Neural cell (in vitro differentiated cells): ENCODE measurements around the gene ZNF778. TPM values are rescaled to one million over a fixed set of nuclear protein-coding genes. Genes with fewer than 3 reads are reported as not detected.

ENCODE experiments used
- H2AFZ ChIP-seq: fragments of 200-600, 300-800 bp; sonication (generic), shearing (Covaris generic); 2 replicates; pipeline ENCODE4 v1.6.0; 2014; ENCODE audit warnings: low read depth, mild to moderate bottlenecking, antibody characterized with exemption, low read length, moderate library complexity
- H3F3A ChIP-seq: fragments of 200-600 bp; shearing (Covaris generic); 2 replicates; pipeline ENCODE4 v1.6.1; 2016; ENCODE audit warnings: mild to moderate bottlenecking, moderate library complexity, mixed read lengths, antibody characterized with exemption, low read length; ENCODE audit not compliant: insufficient read depth, poor library complexity, severe bottlenecking
- H3K27ac ChIP-seq: fragments of 200-600, 300-800 bp; sonication (generic), shearing (Covaris generic); 2 replicates; pipeline ENCODE4 v1.5.1; 2014; ENCODE audit warnings: mild to moderate bottlenecking, low read length, moderate library complexity
- H3K27me3 ChIP-seq: fragments of 300-800, 200-600 bp; sonication (generic), shearing (Covaris generic); 2 replicates; pipeline ENCODE4 v1.6.0; 2014; ENCODE audit warnings: mild to moderate bottlenecking, low read depth, low read length, moderate library complexity; ENCODE audit not compliant: insufficient read depth
- H3K36me3 ChIP-seq: fragments of 300-800, 200-600 bp; sonication (generic), shearing (Covaris generic); 2 replicates; pipeline ENCODE4 v1.5.1; 2014; ENCODE audit warnings: mild to moderate bottlenecking, antibody characterized with exemption, low read length, moderate library complexity; ENCODE audit not compliant: insufficient read depth
- H3K4me2 ChIP-seq: fragments of 300-800, 200-600 bp; sonication (generic), shearing (Covaris generic); 2 replicates; pipeline ENCODE4 v1.6.0; 2014; ENCODE audit warnings: mild to moderate bottlenecking, low read length
- H3K4me3 ChIP-seq: fragments of 300-800, 200-600 bp; sonication (generic), shearing (Covaris generic); 2 replicates; pipeline ENCODE4 v1.5.1; 2014; ENCODE audit warnings: mild to moderate bottlenecking, low read length, moderate library complexity
- H3K79me2 ChIP-seq: fragments of 200-600 bp; shearing (Covaris generic); replicated peaks from 2 replicates; pipeline ENCODE4 v1.6.0; 2014; ENCODE audit warnings: mild to moderate bottlenecking, low read length, moderate library complexity; ENCODE audit not compliant: insufficient read depth
- H3K9ac ChIP-seq: fragments of 300-800, 200-600 bp; sonication (generic), shearing (Covaris generic); 2 replicates; pipeline ENCODE4 v1.6.1; 2016; ENCODE audit warnings: mild to moderate bottlenecking, low read length, mixed read lengths
- H3K9me2 ChIP-seq: fragments of 200-600 bp; shearing (Covaris generic); 2 replicates; pipeline ENCODE4 v1.6.1; 2016; ENCODE audit warnings: mild to moderate bottlenecking, low read length, mixed read lengths; ENCODE audit not compliant: insufficient read depth
- H3K9me3 ChIP-seq: fragments of 200-600, 300-800 bp; sonication (generic), shearing (Covaris generic); 2 replicates; pipeline ENCODE4 v1.6.1; 2016; ENCODE audit warnings: mild to moderate bottlenecking, mixed run types, low read length, moderate library complexity, mixed read lengths
- H4K20me1 ChIP-seq: fragments of 200-600 bp; shearing (Covaris generic); 2 replicates; pipeline ENCODE4 v1.6.1; 2016; ENCODE audit warnings: mild to moderate bottlenecking, mixed run types; ENCODE audit not compliant: insufficient read depth
- CTCF ChIP-seq: fragments of 450-650 bp; IDR thresholded peaks from 2 replicates; pipeline ENCODE4 v1.5.1; 2014; ENCODE audit warnings: antibody characterized with exemption, mild to moderate bottlenecking, moderate library complexity; ENCODE audit not compliant: poor library complexity, severe bottlenecking
- EP300 ChIP-seq: fragments of 450-650 bp; conservative IDR thresholded peaks from 2 replicates; pipeline ENCODE4 v1.6.1; 2014; ENCODE audit warnings: antibody characterized with exemption, mild to moderate bottlenecking, moderate library complexity; ENCODE audit not compliant: poor library complexity, severe bottlenecking
- EZH2 ChIP-seq: fragments of 200-600, 300-800 bp; shearing (Covaris generic), sonication (generic); IDR thresholded peaks from 2 replicates; pipeline ENCODE4 v1.6.1; 2014; ENCODE audit warnings: antibody characterized with exemption, low read length, borderline replicate concordance, mild to moderate bottlenecking; ENCODE audit not compliant: insufficient read depth, poor library complexity, severe bottlenecking
- MXI1 ChIP-seq: fragments of 450-650 bp; conservative IDR thresholded peaks from 2 replicates; pipeline ENCODE4 v1.6.1; 2014; ENCODE audit warnings: antibody characterized with exemption, mild to moderate bottlenecking; ENCODE audit not compliant: poor library complexity, severe bottlenecking
- POLR2AphosphoS5 ChIP-seq: IDR thresholded peaks from 2 replicates; pipeline ENCODE4 v1.6.1; 2012
- RAD21 ChIP-seq: fragments of 450-650 bp; conservative IDR thresholded peaks from 2 replicates; pipeline ENCODE4 v1.6.1; 2014; ENCODE audit warnings: antibody characterized with exemption, mild to moderate bottlenecking, moderate library complexity
- REST ChIP-seq: IDR thresholded peaks from 2 replicates; pipeline ENCODE4 v1.6.1; 2012; ENCODE audit warnings: borderline replicate concordance
- SMC3 ChIP-seq: fragments of 450-650 bp; conservative IDR thresholded peaks from 2 replicates; pipeline ENCODE4 v1.6.1; 2014; ENCODE audit warnings: antibody characterized with exemption, mild to moderate bottlenecking, moderate library complexity; ENCODE audit not compliant: poor library complexity
- TAF1 ChIP-seq: IDR thresholded peaks from 2 replicates; pipeline ENCODE4 v1.6.1; 2012; ENCODE audit warnings: low read depth
- polyA plus RNA-seq: library from polyadenylated mRNA; depleted of rRNA; stranded (reverse); fragments of >200 nt; gene quantifications from 2 replicates; pipeline ENCODE4 v1.2.3, GENCODE V29; 2014

The ZNF778 gene
- polyA plus RNA-seq, 1 donor from 2014 or later = 14.7 TPM

- Histone ChIP-seq H3K9ac (no peak overlapping the region), H3F3A (no peaks in the 10 kb centered on the region), H3K79me2 (no peaks in the 10 kb centered on the region), H3K27me3 (no peaks in the 10 kb centered on the region), H3K4me2 (no peak overlapping the region), H4K20me1 (no peaks in the 10 kb centered on the region), H3K27ac (no peak overlapping the region), H2AFZ (no peak overlapping the region), H3K36me3 (peaks cover 5% of the 10 kb centered on the region), H3K4me3 (no peak overlapping the region), H3K9me2 (no peaks in the 10 kb centered on the region), H3K9me3 (no peaks in the 10 kb centered on the region)
- no peak for TF ChIP-seq CTCF
- no peak for TF ChIP-seq SMC3
- no peak for TF ChIP-seq TAF1
- TF ChIP-seq POLR2AphosphoS5 = no peak
- TF ChIP-seq EP300 = no peak
- TF ChIP-seq REST = no peak
- TF ChIP-seq EZH2 = no peak
- TF ChIP-seq RAD21 = no peak
- no peak for TF ChIP-seq MXI1
Measured at GRCh38 chr16:89277641-89278341, 60.3 kb downstream of the ZNF778 start.

GRCh38 chr16:89278441-89279240 is 61.1 kb downstream of the ZNF778 start:
- TF ChIP-seq RAD21 (no peak), TAF1 (no peak), MXI1 (no peak), POLR2AphosphoS5 (no peak), SMC3 (no peak), EP300 (no peak)
- no peak overlapping the region for H3K4me3 ChIP-seq
- no peaks in the 10 kb centered on the region for H3K79me2 ChIP-seq
- H3K27ac ChIP-seq = no peak overlapping the region
- no peaks in the 10 kb centered on the region for H3K9me3 ChIP-seq
- H4K20me1 ChIP-seq = no peaks in the 10 kb centered on the region
- no peaks in the 10 kb centered on the region for H3F3A ChIP-seq
- no peaks in the 10 kb centered on the region for H3K36me3 ChIP-seq
- no peak overlapping the region for H3K9ac ChIP-seq
- H3K9me2 ChIP-seq = no peaks in the 10 kb centered on the region
- no peaks in the 10 kb centered on the region for H3K27me3 ChIP-seq
- no peak overlapping the region for H3K4me2 ChIP-seq
- H2AFZ ChIP-seq = no peak overlapping the region
